NCI-H2227 (cell line): ENCODE results near the gene UBXN11.

Experiments
- DNase-seq: peaks from one replicate; lab custom pipeline; 2025; ENCODE audit not compliant: unreplicated experiment; lab: John Stamatoyannopoulos, UW

Gene UBXN11

GRCh38 chr1:26306290-26307229 is at the start of gene UBXN11:
UBXN11 (minus strand) TSS chr1:26306636; CDS start chr1:26302883, 3,753 bp downstream.
- DNase-seq, result peak; percentile 98

GRCh38 chr1:26356106-26356505 is 49.7 kb upstream of the UBXN11 start:
- no peak for DNase-seq

GRCh38 chr1:26354972-26355371 is 48.5 kb upstream of the UBXN11 start:
- no peak for DNase-seq

GRCh38 chr1:26353976-26354820 is 47.8 kb upstream of the UBXN11 start, which contains the start of gene CRYBG2:
CRYBG2 (minus strand) TSS chr1:26354130; CDS start chr1:26346657, 7,473 bp downstream.
- DNase-seq, result no peak

- no peak for DNase-seq
These were observed 46.9 kb upstream of the UBXN11 start for GRCh38 chr1:26353210-26353859.

GRCh38 chr1:26352338-26352679 is 45.9 kb upstream of the UBXN11 start:
- no peak for DNase-seq

- DNase-seq, result no peak
These were observed 45.3 kb upstream of the UBXN11 start for GRCh38 chr1:26351590-26352337.

GRCh38 chr1:26350701-26351589 is 44.5 kb upstream of the UBXN11 start:
- DNase-seq, result no peak

- DNase-seq, result no peak
These were observed 43.9 kb upstream of the UBXN11 start for GRCh38 chr1:26350343-26350700.

GRCh38 chr1:26349877-26350244 is 43.4 kb upstream of the UBXN11 start:
- no peak for DNase-seq

- DNase-seq, result no peak
These were observed 42.9 kb upstream of the UBXN11 start for GRCh38 chr1:26349188-26349876.

GRCh38 chr1:26346274-26347033 is 40.0 kb upstream of the UBXN11 start:
- DNase-seq, result no peak

GRCh38 chr1:26345718-26346117 is 39.3 kb upstream of the UBXN11 start:
- no peak for DNase-seq

- no peak for DNase-seq
These were observed 37.9 kb upstream of the UBXN11 start for GRCh38 chr1:26344147-26344920.

GRCh38 chr1:26340047-26340481 is 33.6 kb upstream of the UBXN11 start:
- DNase-seq, result no peak

GRCh38 chr1:26338670-26339069 is 32.2 kb upstream of the UBXN11 start:
- no peak for DNase-seq

GRCh38 chr1:26337625-26338024 is 31.2 kb upstream of the UBXN11 start:
- DNase-seq, result no peak

- no peak for DNase-seq
These were observed 30.7 kb upstream of the UBXN11 start for GRCh38 chr1:26337206-26337535.
